Pancreas (tissue), 10 donors: ENCODE results near the gene MYDGF. TPM values are rescaled to one million over a fixed set of nuclear protein-coding genes. Genes with fewer than 3 reads are reported as not detected.
A peak's percentile ranks its signal among the peaks of the same experiment; 100 is the strongest.

Experiments used
- ATAC-seq, 4 donors: fragments of 200-7000 bp; cut with Tn5 transposase; one replicate each; pipeline versions ENCODE4 v1.8.0 to v1.9.1; 2020; ENCODE audit warnings: mild to moderate bottlenecking in 4 of 4, moderate library complexity in 4 of 4
- DNase-seq, 6 donors: peaks; one replicate each; pipeline ENCODE4 v3.0.0-alpha.2; 2020
- FAIRE-seq: peaks from 2 replicates; lab custom pipeline; 2012; peaks lifted over from hg19 to GRCh38; lab: Jason Lieb, UNC
- H3K27ac ChIP-seq, 4 donors: fragments of 200-600 bp; sonication (generic); 1 replicate in 3 of 4; 2 replicates in 1 of 4; pipeline versions ENCODE4 v1.5.0 to v1.8.0; 2020
- H3K27me3 ChIP-seq, 4 donors: fragments of 200-600 bp; one replicate each; pipeline ENCODE4 v1.8.0; 2021
- H3K36me3 ChIP-seq, 3 donors: fragments of 200-600 bp; sonication (generic) in 1 of 3; one replicate each; pipeline versions ENCODE4 v1.5.0 to v1.8.0; 2020 to 2021
- H3K4me1 ChIP-seq, 3 donors: fragments of 200-600 bp; one replicate each; pipeline ENCODE4 v1.8.0; 2021
- H3K4me3 ChIP-seq, 4 donors: fragments of 200-600 bp; sonication (generic) in 2 of 4; one replicate each; pipeline versions ENCODE4 v1.5.0 to v1.8.0; 2020 to 2021
- H3K9me3 ChIP-seq, 4 donors: fragments of 200-600 bp; one replicate each; pipeline ENCODE4 v1.8.0; 2021
- WGBS, 2 donors: extraction: QIAGEN DNeasy Blood & Tissue Kit; methylation state at CpG; one replicate each; pipeline ENCODE4 v1.1.7; 2013; 5-methylcytosine and 5-hydroxymethylcytosine counted together
- intact Hi-C, 3 donors: fragments of 100-400 bp; cut with DNase I; formaldehyde crosslinking; loops; one replicate each; pipeline versions ENCODE4 v1.11.1 to v1.14.2; 2022
- polyA plus RNA-seq, 2 donors: library from polyadenylated mRNA; stranded (reverse); fragments of 200-250 nt; gene quantifications; one replicate each; pipeline ENCODE4 v1.2.3, GENCODE V29; 2013
- total RNA-seq, 6 donors: library from RNA; stranded (reverse); fragmentation: NEBNext Ultra II Directional in 4 of 6; extraction: Animal tissue kit (Norgen Biotek cat#: 25700) in 4 of 6; gene quantifications; one replicate each; pipeline versions ENCODE4 v1.2.1 to v1.2.4, GENCODE V29; 2021 to 2023
- TF ChIP-seq, protein P1 (sequence below), 4 donors: fragments of 200-600 bp; sonication (generic) in 3 of 4; IDR thresholded peaks; one replicate each; pipeline versions ENCODE4 v1.5.0 to v1.8.0; 2021; ENCODE audit warnings: antibody characterized with exemption in 4 of 4
- donor health status: healthy with polysubstance abuse.
- donor health status: DM: no; HTN: no; CAD: no; lungs with moderate emphysema.
- donor health status: DM: no; HTN: no; CAD: no.
- donor health status: control.
- donor health status: control.
- donor health status: Bipolar disorder and iron deficiency.
- donor health status: DM: yes; HTN: yes; CAD: no.
- donor health status: DM: no; HTN: no; CAD: no.
- donor health status: DM: no; HTN: no; CAD: no.
- donor health status: DM: yes; HTN: yes; CAD: no.

MYDGF gene
- total and polyA plus RNA-seq, 8 donors: 50.3 to 102 (median 66.4) TPM

DNA sequence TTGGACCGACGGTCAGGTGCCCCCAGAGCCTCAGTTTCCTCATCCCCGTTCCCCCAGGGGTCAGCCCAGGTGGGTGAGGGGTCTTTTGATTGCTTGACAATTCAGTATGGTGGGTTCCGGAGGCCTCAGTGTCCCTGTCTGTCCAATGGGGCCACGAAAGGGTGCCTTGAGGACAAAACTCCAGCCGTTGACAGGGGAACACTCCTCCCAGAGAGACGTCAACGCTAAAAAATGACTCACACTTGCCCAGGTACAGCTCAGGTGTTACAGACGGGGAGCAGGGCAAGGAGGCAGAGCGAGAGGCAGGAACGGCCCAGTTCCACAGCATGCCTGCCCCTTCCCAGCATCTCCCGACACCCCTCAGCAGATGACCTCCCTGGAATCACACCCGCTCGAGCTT is 29.0 kb downstream of the MYDGF start:
- ATAC-seq (no peak), DNase-seq (peak in 1 of 6 donors; percentile 19), FAIRE-seq (no peak)
- intact Hi-C loops: no loop called here
- peaks cover 0 to 6% (median 0%) of the 10 kb centered on the region in 3 donors for H3K4me1 ChIP-seq
- H3K27me3 ChIP-seq: no peaks in the 10 kb centered on the region
- WGBS, 2 donors: 73 to 74% methylated on average over 14 of the region's 14 CpGs
- H3K9me3 ChIP-seq: no peaks in the 10 kb centered on the region
- no peak overlapping the region for H3K27ac ChIP-seq
- H3K36me3 ChIP-seq: no peaks in the 10 kb centered on the region
- TF ChIP-seq, protein P1, sequence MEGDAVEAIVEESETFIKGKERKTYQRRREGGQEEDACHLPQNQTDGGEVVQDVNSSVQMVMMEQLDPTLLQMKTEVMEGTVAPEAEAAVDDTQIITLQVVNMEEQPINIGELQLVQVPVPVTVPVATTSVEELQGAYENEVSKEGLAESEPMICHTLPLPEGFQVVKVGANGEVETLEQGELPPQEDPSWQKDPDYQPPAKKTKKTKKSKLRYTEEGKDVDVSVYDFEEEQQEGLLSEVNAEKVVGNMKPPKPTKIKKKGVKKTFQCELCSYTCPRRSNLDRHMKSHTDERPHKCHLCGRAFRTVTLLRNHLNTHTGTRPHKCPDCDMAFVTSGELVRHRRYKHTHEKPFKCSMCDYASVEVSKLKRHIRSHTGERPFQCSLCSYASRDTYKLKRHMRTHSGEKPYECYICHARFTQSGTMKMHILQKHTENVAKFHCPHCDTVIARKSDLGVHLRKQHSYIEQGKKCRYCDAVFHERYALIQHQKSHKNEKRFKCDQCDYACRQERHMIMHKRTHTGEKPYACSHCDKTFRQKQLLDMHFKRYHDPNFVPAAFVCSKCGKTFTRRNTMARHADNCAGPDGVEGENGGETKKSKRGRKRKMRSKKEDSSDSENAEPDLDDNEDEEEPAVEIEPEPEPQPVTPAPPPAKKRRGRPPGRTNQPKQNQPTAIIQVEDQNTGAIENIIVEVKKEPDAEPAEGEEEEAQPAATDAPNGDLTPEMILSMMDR (IDR thresholded peaks at IDR 0.05): no peak
- no peak overlapping the region for H3K4me3 ChIP-seq

DNA sequence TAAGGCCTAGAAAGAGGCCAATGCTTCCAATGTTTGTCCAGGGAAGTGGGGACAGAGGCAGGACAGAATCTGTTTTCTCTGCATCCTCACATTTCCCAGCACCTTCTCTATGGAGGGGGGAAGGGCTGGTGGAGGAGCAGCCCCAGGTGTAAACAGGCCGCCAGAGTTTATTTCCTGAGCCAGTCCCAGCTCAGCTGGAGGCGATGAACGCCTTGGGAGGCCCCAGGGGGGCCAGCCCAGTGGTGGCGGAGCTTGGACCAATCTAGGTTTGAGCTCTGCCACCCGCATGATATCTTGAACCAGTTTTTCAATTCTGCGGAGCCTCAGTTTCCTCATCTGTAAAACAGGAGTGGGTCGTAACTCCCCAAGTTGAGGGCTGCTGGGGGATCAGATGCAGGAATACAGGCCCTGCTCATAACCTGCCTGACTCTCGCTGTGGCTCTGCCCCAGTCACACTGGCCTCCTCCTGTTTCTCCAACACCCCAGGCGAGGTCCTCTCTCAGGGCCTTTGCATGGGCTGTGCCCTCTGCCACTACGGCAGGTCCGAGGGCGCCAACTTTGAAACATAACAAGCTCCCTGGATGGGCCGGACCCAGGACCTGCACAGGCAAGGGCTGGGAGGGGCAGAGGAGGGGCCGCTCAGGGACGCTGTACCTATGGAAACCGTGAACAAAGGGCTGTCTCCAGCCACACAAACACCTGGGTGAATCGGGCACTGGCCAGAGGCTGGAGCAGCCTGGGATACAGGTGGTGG is 29.7 kb downstream of the MYDGF start:
- FAIRE-seq: no peak
- no peaks in the 10 kb centered on the region for H3K9me3 ChIP-seq
- DNase-seq: no peak
- H3K27me3 ChIP-seq: no peaks in the 10 kb centered on the region
- 74 to 79% methylated on average over 17 of the region's 17 CpGs for WGBS, 2 donors
- TF ChIP-seq, protein P1 (IDR thresholded peaks at IDR 0.05): no peak
- intact Hi-C loops: no loop called here
- no peak for ATAC-seq
- H3K4me1 ChIP-seq: peaks cover 0 to 6% (median 0%) of the 10 kb centered on the region in 3 donors
- no peak overlapping the region for H3K27ac ChIP-seq
- peak overlapping the region in 3 of 4 donors; percentile 36 to 72 (median 59) for H3K4me3 ChIP-seq
- no peaks in the 10 kb centered on the region for H3K36me3 ChIP-seq

DNA sequence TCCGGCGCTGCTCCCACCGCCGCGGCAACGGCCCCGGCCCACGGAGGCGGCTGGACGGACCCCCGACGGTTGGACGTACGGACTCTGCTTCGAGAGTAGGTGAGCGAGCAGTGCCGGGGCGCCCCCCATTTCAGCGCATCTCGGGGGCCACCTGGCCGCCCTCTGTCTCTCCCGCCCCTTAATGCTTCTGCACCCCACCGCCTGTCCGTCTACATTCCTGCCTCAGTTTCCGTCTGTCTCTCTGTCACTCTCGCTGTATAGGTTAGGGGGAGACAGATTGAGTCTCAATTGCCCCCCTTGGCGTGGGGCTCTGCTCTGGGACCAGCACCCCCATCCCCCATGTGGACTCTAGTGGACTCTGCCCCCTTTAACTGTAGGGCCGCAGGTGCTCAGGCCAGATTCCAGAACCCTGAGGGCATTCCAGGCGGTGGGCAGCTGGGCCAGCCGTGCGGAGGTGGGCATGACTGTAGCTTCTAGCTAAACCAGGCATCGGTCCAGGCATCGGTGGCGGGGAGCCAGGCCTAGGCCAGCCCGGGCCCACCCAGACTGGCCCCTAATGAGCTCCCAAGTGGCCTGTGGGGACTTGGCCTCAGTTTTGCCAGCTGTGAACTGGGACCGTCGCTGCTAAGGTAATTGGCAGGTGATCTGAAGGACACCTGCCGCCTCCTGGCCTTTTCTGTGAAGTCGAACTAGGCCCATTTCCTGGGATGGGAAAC is 30.5 kb downstream of the MYDGF start:
- Histone ChIP-seq H3K27me3 (no peaks in the 10 kb centered on the region), H3K36me3 (no peaks in the 10 kb centered on the region), H3K9me3 (no peaks in the 10 kb centered on the region), H3K27ac (no peak overlapping the region), H3K4me1 (peaks cover 0 to 6% (median 0%) of the 10 kb centered on the region in 3 donors), H3K4me3 (peak overlapping the region; percentile 36 to 72 (median 56))
- intact Hi-C loops: no loop called here
- ATAC-seq (no peak), FAIRE-seq (no peak), DNase-seq (peak in 4 of 6 donors; percentile 53 to 84 (median 65))
- TF ChIP-seq, protein P1 (IDR thresholded peaks at IDR 0.05): no peak
- 9 to 13% methylated on average over 30 to 39 of the region's 39 CpGs for WGBS, 2 donors

DNA sequence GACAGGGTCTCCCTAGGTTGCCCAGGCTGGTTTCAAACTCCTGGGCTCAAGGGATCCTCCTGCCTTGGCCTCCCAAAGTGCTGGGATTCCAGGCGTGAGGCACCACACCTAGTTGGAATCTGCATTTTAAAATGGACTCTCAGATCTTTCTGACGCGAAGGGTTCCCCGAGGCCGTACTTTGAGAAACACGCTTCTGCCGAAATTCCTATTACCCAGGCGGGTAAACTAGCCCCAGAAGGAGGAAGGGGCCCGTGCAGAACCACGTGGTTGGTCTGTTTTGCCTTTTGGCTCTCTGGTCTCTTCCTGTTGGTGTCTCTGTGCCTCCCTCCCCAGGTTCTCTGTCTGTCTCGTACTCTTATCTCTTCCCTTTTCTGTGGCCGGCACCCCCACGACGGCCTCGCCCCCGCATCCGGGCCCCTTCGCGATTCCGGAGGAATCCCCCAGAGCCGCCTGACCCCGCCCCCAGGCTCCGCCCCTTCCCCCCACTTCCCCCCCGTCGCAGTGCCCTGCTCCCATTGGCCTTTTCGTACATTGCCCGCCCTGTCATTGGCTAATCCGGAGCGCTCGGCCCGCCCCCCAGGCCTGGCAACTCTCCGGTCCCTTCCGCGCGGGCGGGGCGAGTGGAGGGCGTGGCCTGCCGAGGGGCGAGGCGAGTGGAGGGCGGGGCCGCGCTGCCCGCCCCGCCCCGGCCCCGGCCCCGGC is 31.2 kb downstream of the MYDGF start, which contains the start of gene TNFAIP8L1:
Gene TNFAIP8L1, plus strand, starts transcription at position 689 of the 703 bp plus-strand sequence. CDS start 12,354 bp downstream, outside the sequence.
- 2 to 3% methylated on average over 40 to 49 of the region's 49 CpGs for WGBS, 2 donors
- H3K4me3 ChIP-seq: peak within 1 kb of the TSS; percentile 36 to 72 (median 56)
- intact Hi-C loops: no loop called here
- DNase-seq (peak; percentile 93 to 99 (median 97)), ATAC-seq (peak; percentile 94 to 97 (median 95)), FAIRE-seq (no peak)
- H3K4me1 ChIP-seq: peaks cover 0 to 6% (median 0%) of the 10 kb centered on the region in 3 donors
- peak within 1 kb of the TSS in 2 of 4 donors; percentile 43 to 53 for H3K27ac ChIP-seq
- TF ChIP-seq, protein P1 (IDR thresholded peaks at IDR 0.05): no peak
- H3K36me3 ChIP-seq: no peaks in the 10 kb centered on the region
- H3K9me3 ChIP-seq: no peaks in the 10 kb centered on the region
- no peaks in the 10 kb centered on the region for H3K27me3 ChIP-seq
